ENCODE data around the gene PCDH1. TPM values are rescaled to one million over a fixed set of nuclear protein-coding genes. Genes with fewer than 3 reads are reported as not detected.
A peak's percentile ranks its signal among the peaks of the same experiment; 100 is the strongest.

PCDH1 gene
- total and polyA plus RNA-seq, 3 donors from 2014 or later, result 5.6 to 10.6 (median 9.6) TPM

DNA sequence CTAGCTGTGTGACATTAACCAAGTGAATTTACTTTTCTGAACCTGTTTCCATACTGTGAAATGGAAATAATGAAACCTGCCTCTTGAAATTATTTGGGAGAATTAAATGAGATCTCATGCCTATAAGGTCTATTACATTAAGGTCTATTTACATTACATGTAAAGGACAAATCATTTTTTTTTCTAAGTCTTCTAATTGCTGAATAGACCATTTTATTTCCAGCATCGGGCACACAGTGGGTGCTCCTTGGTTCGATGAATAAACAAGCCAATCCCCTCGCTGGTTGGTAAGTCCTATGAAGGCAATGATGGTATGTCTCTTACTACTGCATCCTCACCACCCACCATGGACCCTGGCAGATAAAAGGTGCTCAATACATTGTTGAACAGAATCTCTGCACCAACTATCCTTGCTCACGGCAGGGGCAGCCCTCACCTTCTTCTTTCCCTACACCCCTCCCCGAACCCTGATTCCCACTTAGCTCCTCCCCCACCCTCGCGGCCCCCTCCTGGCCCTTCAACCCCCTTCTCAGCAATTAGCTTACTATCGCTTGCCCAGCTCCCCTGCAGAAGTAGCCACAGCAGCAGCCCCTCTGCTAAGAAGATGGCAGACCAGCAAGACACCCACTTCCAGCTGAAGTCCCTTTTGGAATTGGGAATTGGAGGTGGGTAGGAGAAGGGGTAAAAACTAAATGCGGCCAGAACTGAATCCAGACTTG lies 3.0 kb downstream of the PCDH1 start:
- intact Hi-C loops (cut with DNase I; ENCODE audit: low total_unique reads), result loop anchor here (5.0 kb wide), 1 partner anchor 173 kb away; no protein-coding TSS in a partner anchor
- Histone ChIP-seq H3K4me3 (no peak overlapping the region), H3K9me3 (no peaks in the 10 kb centered on the region), H3K27me3 (no peaks in the 10 kb centered on the region), H3K36me3 (ENCODE audit: low read depth, missing control alignments) (no peaks in the 10 kb centered on the region), H3K4me1 (peaks cover 35% of the 10 kb centered on the region), H3K27ac (no peak overlapping the region)
- no peak for TF ChIP-seq POLR2A (IDR thresholded peaks at IDR 0.05)
- TF ChIP-seq, protein P1, sequence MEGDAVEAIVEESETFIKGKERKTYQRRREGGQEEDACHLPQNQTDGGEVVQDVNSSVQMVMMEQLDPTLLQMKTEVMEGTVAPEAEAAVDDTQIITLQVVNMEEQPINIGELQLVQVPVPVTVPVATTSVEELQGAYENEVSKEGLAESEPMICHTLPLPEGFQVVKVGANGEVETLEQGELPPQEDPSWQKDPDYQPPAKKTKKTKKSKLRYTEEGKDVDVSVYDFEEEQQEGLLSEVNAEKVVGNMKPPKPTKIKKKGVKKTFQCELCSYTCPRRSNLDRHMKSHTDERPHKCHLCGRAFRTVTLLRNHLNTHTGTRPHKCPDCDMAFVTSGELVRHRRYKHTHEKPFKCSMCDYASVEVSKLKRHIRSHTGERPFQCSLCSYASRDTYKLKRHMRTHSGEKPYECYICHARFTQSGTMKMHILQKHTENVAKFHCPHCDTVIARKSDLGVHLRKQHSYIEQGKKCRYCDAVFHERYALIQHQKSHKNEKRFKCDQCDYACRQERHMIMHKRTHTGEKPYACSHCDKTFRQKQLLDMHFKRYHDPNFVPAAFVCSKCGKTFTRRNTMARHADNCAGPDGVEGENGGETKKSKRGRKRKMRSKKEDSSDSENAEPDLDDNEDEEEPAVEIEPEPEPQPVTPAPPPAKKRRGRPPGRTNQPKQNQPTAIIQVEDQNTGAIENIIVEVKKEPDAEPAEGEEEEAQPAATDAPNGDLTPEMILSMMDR (IDR thresholded peaks at IDR 0.05), result no peak
- DNase-seq, result peak; percentile 16
- 23 to 27% methylated on average over 9 of the region's 9 CpGs for WGBS, 2 donors

DNA sequence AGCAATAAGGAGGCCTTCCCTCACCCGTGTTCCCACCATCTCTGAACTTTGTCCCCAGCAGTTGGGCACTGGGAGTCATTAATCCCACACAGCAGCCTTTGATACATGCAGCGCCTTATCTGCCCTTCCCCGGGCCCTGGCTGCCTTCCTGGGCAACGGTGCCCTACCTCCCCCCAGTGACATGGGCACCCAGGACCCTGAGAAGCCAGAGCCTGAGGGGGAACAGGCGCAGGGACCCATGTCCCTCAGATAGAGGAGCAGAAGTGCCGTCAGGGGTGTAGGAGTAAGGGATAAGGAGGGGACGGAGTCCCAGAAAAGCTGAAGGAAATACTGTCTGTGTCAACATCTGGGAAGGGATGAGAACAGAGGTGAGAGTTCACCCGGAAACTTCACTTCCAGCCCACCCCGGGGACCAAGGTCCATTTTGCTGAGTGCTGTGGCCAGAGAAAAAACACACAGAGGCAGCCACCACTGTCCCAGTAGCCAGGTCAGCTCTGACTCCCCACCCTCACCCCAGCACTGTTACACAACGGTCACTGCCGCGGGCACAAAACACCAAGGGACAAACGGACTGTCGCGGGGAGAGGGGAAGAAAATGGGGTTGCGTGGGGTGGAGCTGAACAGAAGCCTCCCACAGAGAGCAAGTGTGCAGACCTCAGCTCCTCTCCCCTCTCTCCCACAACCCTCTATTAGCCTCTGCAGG lies 3.8 kb downstream of the PCDH1 start:
- no peaks in the 10 kb centered on the region for H3K36me3 ChIP-seq (ENCODE audit: low read depth, missing control alignments)
- 48 to 64% methylated on average over 15 to 16 of the region's 16 CpGs for WGBS, 2 donors
- peak; percentile 19 for DNase-seq
- H3K4me3 ChIP-seq, result no peak overlapping the region
- intact Hi-C loops (cut with DNase I; ENCODE audit: low total_unique reads), result no loop called here
- no peaks in the 10 kb centered on the region for H3K27me3 ChIP-seq
- no peak for TF ChIP-seq POLR2A (IDR thresholded peaks at IDR 0.05)
- TF ChIP-seq, protein P1 (IDR thresholded peaks at IDR 0.05), result no peak
- H3K9me3 ChIP-seq, result no peaks in the 10 kb centered on the region
- no peak overlapping the region for H3K27ac ChIP-seq
- peaks cover 33% of the 10 kb centered on the region for H3K4me1 ChIP-seq

DNA sequence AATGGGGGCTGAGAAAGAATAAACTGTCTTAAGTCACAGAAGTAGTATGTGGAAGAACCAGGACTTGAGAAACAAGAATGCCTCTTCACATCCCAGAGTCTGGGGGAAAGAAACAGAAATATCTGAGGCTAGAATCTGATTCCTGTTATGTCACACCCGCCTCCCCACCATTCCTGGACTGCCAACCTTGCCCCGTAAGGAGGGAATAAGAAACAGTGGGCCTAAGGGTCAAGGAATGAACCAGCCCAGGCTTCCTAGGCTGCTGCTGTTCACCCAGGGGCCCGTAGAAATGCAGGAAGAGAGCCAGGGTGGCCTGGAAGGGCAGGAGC lies 4.3 kb downstream of the PCDH1 start:
- H3K27me3 ChIP-seq, result no peaks in the 10 kb centered on the region
- 74 to 79% methylated on average over 3 of the region's 3 CpGs for WGBS, 2 donors
- no peak overlapping the region for H3K27ac ChIP-seq
- H3K4me3 ChIP-seq, result no peak overlapping the region
- no peaks in the 10 kb centered on the region for H3K36me3 ChIP-seq (ENCODE audit: low read depth, missing control alignments)
- H3K4me1 ChIP-seq, result peaks cover 30% of the 10 kb centered on the region
- intact Hi-C loops (cut with DNase I; ENCODE audit: low total_unique reads), result no loop called here
- no peaks in the 10 kb centered on the region for H3K9me3 ChIP-seq
- TF ChIP-seq, protein P1 (IDR thresholded peaks at IDR 0.05), result no peak
- TF ChIP-seq POLR2A (IDR thresholded peaks at IDR 0.05), result no peak
- DNase-seq, result no peak

DNA sequence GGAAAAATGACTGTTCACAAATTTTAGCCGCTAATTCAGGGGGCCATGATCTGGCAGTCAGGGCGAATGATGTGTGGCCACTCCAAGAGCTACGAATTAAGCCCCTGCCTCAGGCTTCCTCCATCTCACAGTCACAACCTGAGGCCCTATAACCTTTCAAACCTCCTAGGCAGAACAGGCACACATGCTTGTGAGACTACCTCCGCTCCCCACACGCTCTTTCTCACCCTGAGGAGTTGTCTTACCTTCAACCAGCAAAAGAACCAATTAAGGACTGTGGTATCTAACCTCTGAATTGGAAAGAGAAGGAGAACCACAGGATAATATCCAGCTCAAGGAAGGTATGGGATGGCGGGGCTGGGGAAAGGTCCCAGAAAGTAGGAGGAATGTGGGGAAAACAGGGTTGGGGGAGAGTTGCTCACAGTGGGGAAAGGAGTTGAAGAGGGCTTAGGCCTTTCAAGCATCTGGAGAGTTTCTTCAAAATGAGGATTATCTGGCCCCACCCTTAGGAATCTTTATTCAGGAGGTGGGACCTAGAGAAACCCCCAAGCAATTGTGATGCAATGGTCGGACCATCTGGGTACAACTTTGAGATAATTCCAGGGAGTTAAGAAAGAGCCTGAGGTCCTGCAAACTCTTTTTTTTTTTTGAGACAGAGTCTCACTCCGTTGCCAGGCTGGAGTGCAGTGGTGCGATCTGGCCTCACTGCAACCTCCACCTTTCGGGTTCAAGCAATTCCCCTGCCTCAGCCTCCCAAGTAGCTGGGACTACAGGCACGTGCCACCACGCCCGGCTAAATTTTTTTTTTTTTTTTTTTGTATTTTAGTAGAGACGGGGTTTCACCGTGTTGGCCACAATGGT lies 5.5 kb downstream of the PCDH1 start:
- intact Hi-C loops (cut with DNase I; ENCODE audit: low total_unique reads), result no loop called here
- Histone ChIP-seq H3K27me3 (no peaks in the 10 kb centered on the region), H3K4me1 (peaks cover 23% of the 10 kb centered on the region), H3K27ac (no peak overlapping the region), H3K9me3 (no peaks in the 10 kb centered on the region), H3K36me3 (ENCODE audit: low read depth, missing control alignments) (no peaks in the 10 kb centered on the region), H3K4me3 (no peak overlapping the region)
- TF ChIP-seq, protein P1 (IDR thresholded peaks at IDR 0.05), result no peak
- 87% methylated on average over 15 of the region's 15 CpGs for WGBS, 2 donors
- peak; percentile 2 for DNase-seq

All from testis (tissue), 3 donors.